Endodermal cell (in vitro differentiated cells): ENCODE results near the gene CRTC3. TPM values are rescaled to one million over a fixed set of nuclear protein-coding genes. Genes with fewer than 3 reads are reported as not detected.
A peak's percentile ranks its signal among the peaks of the same experiment; 100 is the strongest.
"Not testable (repeated sequence)": the region's sequence is repeated elsewhere in the genome, so short reads cannot be mapped to it uniquely, and the experiment has no call there.

Source experiments
- DNase-seq: peaks from one replicate; pipeline ENCODE4 v3.0.0-alpha.2; 2017
- H3K27ac ChIP-seq: 2 replicates; pipeline ENCODE4 v1.5.1; 2013; ENCODE audit warnings: mild to moderate bottlenecking, low read depth, low read length, moderate library complexity
- H3K27me3 ChIP-seq: 2 replicates; pipeline ENCODE4 v1.6.1; 2013; ENCODE audit warnings: mild to moderate bottlenecking, low read length, moderate library complexity; ENCODE audit not compliant: insufficient read depth, control insufficient read depth, poor library complexity, severe bottlenecking
- H3K36me3 ChIP-seq: 2 replicates; pipeline ENCODE4 v1.7.0; 2013; ENCODE audit warnings: mild to moderate bottlenecking, low read length, moderate library complexity; ENCODE audit not compliant: control insufficient read depth, insufficient read depth
- H3K4me1 ChIP-seq: one replicate; pipeline ENCODE4 v1.7.0; 2013; ENCODE audit warnings: low read length; ENCODE audit not compliant: control insufficient read depth, insufficient read depth
- H3K4me3 ChIP-seq: 2 replicates; pipeline ENCODE4 v1.5.1; 2013; ENCODE audit warnings: mild to moderate bottlenecking, low read length, moderate library complexity
- H3K9ac ChIP-seq: 2 replicates; pipeline ENCODE4 v1.6.1; 2013; ENCODE audit warnings: mild to moderate bottlenecking, low read length, moderate library complexity; ENCODE audit not compliant: poor library complexity, severe bottlenecking; ENCODE audit errors: extremely low read depth
- H3K9me3 ChIP-seq: 2 replicates; pipeline ENCODE4 v1.6.1; 2013; ENCODE audit warnings: mild to moderate bottlenecking, low read length, moderate library complexity; ENCODE audit not compliant: control insufficient read depth
- H3K27ac Mint-ChIP-seq: 2 replicates; pipeline ENCODE4 v1.8.0; 2020; ENCODE audit warnings: mixed read lengths
- H3K27me3 Mint-ChIP-seq: 2 replicates; pipeline ENCODE4 v1.8.0; 2021; ENCODE audit warnings: mild to moderate bottlenecking, mixed read lengths; ENCODE audit not compliant: insufficient read depth
- H3K36me3 Mint-ChIP-seq: 2 replicates; pipeline ENCODE4 v1.8.0; 2020; ENCODE audit warnings: low read depth, mixed read lengths
- H3K4me1 Mint-ChIP-seq: 2 replicates; pipeline ENCODE4 v1.8.0; 2020; ENCODE audit warnings: mixed read lengths
- H3K4me3 Mint-ChIP-seq: 2 replicates; pipeline ENCODE4 v1.8.0; 2020; ENCODE audit warnings: mild to moderate bottlenecking, moderate library complexity, mixed read lengths
- H3K9me3 Mint-ChIP-seq: 2 replicates; pipeline ENCODE4 v1.8.0; 2020; ENCODE audit warnings: mild to moderate bottlenecking, mixed read lengths
- CTCF ChIP-seq: fragments of 200-600 bp; sonication (generic); conservative IDR thresholded peaks from 2 replicates; pipeline ENCODE4 v1.5.0; 2021; ENCODE audit warnings: antibody characterized with exemption, mild to moderate bottlenecking
- WGBS, 2 experiments: methylation state at CpG; one replicate each; pipeline versions ENCODE4 v1.1.5 to v1.1.7; 2013; ENCODE audit warnings: missing lambda C conversion rate in 2 of 2, mixed read lengths in 1 of 2; ENCODE audit not compliant: insufficient coverage in 1 of 2, insufficient read length in 1 of 2; 5-methylcytosine and 5-hydroxymethylcytosine counted together
- total RNA-seq, 2 donors: library from RNA; stranded (reverse); fragmentation: NEBNext Ultra II Directional in 1 of 2; extraction: Animal tissue kit (Norgen Biotek cat#: 25700) in 1 of 2; gene quantifications; 2 replicates in 1 of 2; 3 replicates in 1 of 2; pipeline ENCODE4 v1.2.1, GENCODE V29; 2021

CRTC3 gene
- total RNA-seq, 2 donors from 2014 or later, result 17.3 to 21.9 TPM

- H3K4me1 Mint-ChIP-seq, result no peaks in the 10 kb centered on the region
- Histone ChIP-seq H3K36me3 (peaks cover 36% of the 10 kb centered on the region), H3K27ac (no peak overlapping the region), H3K4me3 (no peak overlapping the region), H3K4me1 (no peaks in the 10 kb centered on the region), H3K9me3 (no peaks in the 10 kb centered on the region), H3K9ac (no peak overlapping the region), H3K27me3 (no peaks in the 10 kb centered on the region)
- no peak for TF ChIP-seq CTCF
- 97 to 100% methylated on average over 3 to 7 of the region's 7 CpGs for WGBS, 2 experiments
- H3K9me3 Mint-ChIP-seq, result no peaks in the 10 kb centered on the region
- H3K27me3 Mint-ChIP-seq, result no peaks in the 10 kb centered on the region
- peaks cover 22% of the 10 kb centered on the region for H3K36me3 Mint-ChIP-seq
- no peak for DNase-seq
- no peak overlapping the region for H3K27ac Mint-ChIP-seq
- no peak overlapping the region for H3K4me3 Mint-ChIP-seq
Measured at GRCh38 chr15:90625037-90625436, 95.3 kb downstream of the CRTC3 start.

- H3K36me3 Mint-ChIP-seq, result peaks cover 27% of the 10 kb centered on the region
- H3K4me3 ChIP-seq, result no peak overlapping the region
- no peaks in the 10 kb centered on the region for H3K4me1 Mint-ChIP-seq
- no peak overlapping the region for H3K4me3 Mint-ChIP-seq
- H3K4me1 ChIP-seq, result no peaks in the 10 kb centered on the region
- no peaks in the 10 kb centered on the region for H3K9me3 ChIP-seq
- DNase-seq, result no peak
- no peaks in the 10 kb centered on the region for H3K27me3 Mint-ChIP-seq
- H3K27ac ChIP-seq, result no peak overlapping the region
- WGBS, 2 experiments, result 95 to 100% methylated on average over 3 to 12 of the region's 12 CpGs
- no peak overlapping the region for H3K9ac ChIP-seq
- no peak for TF ChIP-seq CTCF
- H3K27me3 ChIP-seq, result no peaks in the 10 kb centered on the region
- H3K9me3 Mint-ChIP-seq, result no peaks in the 10 kb centered on the region
- peaks cover 58% of the 10 kb centered on the region for H3K36me3 ChIP-seq
- H3K27ac Mint-ChIP-seq, result peak overlapping the region; percentile 4
Measured at GRCh38 chr15:90629217-90629616, 99.5 kb downstream of the CRTC3 start.

GRCh38 chr15:90633360-90633759 lies 103.6 kb downstream of the CRTC3 start:
- no peak overlapping the region for H3K27ac Mint-ChIP-seq
- TF ChIP-seq CTCF, result no peak
- H3K9me3 Mint-ChIP-seq, result peaks cover 2% of the 10 kb centered on the region
- Histone ChIP-seq H3K9me3 (no peaks in the 10 kb centered on the region), H3K27me3 (no peaks in the 10 kb centered on the region), H3K4me3 (no peak overlapping the region), H3K9ac (no peak overlapping the region), H3K4me1 (peaks cover 4% of the 10 kb centered on the region), H3K36me3 (peaks cover 42% of the 10 kb centered on the region), H3K27ac (no peak overlapping the region)
- no peak for DNase-seq
- H3K27me3 Mint-ChIP-seq, result no peaks in the 10 kb centered on the region
- H3K36me3 Mint-ChIP-seq, result peaks cover 28% of the 10 kb centered on the region
- no peak overlapping the region for H3K4me3 Mint-ChIP-seq
- peaks cover 9% of the 10 kb centered on the region for H3K4me1 Mint-ChIP-seq
- WGBS, 2 experiments, result 90 to 100% methylated on average over 3 of the region's 3 CpGs

GRCh38 chr15:90636993-90637392 lies 107.3 kb downstream of the CRTC3 start:
- H3K27me3 ChIP-seq, H3K4me3 Mint-ChIP-seq, H3K27me3 Mint-ChIP-seq, H3K27ac ChIP-seq, H3K27ac Mint-ChIP-seq, H3K9me3 ChIP-seq, H3K9ac ChIP-seq, H3K4me1 ChIP-seq, DNase-seq, H3K9me3 Mint-ChIP-seq, H3K4me3 ChIP-seq: not testable (repeated sequence)
- Mint-ChIP-seq H3K36me3 (peaks cover 24% of the 10 kb centered on the region), H3K4me1 (peaks cover 12% of the 10 kb centered on the region)
- WGBS, 2 experiments, result no CpG with 5 or more reads among the region's 3 CpGs
- H3K36me3 ChIP-seq, result peaks cover 31% of the 10 kb centered on the region
